ENCODE data around the gene DUOXA2.

- TF ChIP-seq POLR2A (IDR thresholded peaks at IDR 0.05) (no peak), POLR2AphosphoS5 (IDR thresholded peaks at IDR 0.05) (no peak), CTCF (IDR thresholded peaks at IDR 0.05) (no peak)
Measured at GRCh38 chr15:45099549-45100165, 14.5 kb upstream of the DUOXA2 start.

Measured in stomach (tissue), 4 donors.